NCI-H146 (cell line): ENCODE data around the gene SDK2.

ENCODE experiments used
- DNase-seq: peaks from one replicate; lab custom pipeline; 2025; lab: John Stamatoyannopoulos, UW

The SDK2 gene

DNA sequence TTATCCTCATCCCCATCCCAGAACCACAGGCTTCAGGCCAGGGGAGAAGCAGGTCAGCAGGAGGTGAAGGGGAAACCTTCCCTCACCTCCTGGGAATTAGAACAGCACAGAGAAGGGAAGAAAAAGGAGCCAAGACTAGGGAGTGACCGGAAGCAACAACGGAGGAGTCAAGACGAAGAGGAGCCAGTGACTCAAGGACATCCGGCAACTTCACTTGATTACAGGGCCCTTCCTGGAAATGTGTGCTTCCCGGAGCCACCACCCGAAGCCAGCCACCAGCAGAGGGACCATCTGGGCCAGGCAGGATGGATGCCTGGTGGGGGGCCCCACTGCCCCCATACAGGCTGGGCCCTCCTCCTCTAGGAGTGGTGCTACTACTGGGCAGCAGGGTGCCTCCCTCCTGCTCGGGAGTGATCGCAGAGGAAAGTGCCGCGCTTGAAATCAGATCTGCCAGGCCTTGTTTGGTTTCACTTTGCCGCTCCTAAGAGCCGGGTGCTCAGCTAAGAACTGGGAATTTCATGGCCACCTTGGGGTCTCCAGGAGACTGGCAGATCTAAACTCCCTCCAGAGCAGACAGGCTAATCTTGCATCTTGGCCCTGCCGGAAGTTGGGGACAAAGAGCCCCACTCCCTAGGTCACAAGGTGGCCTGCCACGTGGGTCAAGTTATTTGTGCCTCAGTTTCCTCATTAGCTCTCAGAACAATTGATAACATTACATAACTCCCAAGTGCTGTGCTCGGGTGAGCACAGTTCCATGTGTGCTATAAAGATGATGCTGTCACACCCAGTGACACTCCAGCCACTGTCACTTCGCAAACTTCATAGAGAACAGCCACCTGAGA, 339.1 kb downstream of the SDK2 start:
- peak; percentile 85 for DNase-seq

DNA sequence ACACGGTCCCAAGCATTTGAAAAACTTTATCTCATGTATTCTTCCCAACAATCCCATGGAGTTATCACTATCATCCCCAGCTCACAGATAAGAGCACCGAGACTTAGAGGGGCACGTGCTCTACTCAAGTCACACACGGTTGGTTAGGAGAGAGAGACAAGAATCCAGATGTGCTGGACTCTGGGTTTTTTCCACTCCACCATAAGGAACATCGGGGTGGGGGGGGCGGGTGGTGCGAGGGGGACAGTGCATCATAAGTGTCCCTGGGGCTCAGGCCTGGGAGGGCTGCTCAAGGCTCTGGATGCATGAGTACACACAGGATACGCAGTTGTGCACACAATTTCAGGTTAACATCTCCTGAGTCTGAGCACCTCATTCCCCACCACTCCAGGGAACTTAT, 339.8 kb downstream of the SDK2 start:
- DNase-seq = no peak

DNA sequence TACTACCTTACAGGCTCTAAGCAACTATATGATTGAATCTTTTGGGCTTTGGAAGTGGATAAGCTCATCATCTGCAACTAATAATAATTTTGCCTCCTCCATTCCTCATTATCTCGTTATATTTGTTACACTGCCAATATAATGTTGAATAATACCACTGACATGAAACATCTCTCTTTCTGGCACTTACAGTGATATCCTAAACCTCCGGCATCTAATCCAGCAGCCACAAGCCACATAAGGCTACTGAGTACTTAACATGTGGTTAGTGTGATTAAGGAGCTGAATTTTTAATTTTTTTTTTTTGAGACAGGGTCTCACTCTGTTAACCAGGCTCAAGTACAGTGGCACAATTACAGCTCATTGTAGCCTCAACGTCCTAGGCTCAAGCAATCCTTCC, 342.1 kb downstream of the SDK2 start:
- no peak for DNase-seq

DNA sequence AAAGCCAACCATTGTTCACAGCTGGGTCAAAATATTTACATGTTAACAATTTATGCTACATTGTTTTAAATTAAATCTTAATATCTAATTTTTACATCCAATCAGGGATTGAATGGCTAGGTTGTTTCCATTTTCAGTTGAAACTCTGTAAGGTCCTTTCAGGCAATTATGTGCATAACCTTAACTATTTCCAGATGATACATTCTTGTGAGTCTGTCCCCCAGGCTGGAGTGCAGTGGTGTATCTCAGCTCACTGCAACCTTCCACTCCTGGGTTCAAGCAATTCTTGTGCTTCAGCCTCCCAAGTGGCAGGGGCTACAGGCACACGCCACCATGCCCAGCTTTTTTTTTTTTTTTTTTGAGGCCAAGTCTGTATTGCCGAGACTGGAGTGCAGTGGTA, 342.9 kb downstream of the SDK2 start:
- no peak for DNase-seq

DNA sequence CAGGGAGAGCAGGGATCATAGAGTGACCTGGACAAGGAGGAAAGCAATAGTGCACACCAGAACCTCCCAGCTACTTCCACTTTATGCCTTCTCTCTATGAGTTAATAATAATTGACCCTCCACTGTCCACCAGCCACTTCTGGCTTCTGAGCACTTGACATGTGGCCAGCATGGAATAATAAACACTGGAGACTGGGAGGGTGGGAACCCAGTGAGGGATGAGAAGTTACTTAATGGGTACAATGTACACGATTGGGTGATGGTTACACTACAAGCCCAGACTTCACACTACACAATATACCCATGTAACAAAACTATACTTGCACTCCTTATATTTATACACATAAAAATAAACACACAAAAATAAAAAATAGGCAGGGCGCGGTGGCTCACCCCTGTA, 343.9 kb downstream of the SDK2 start:
- no peak for DNase-seq

DNA sequence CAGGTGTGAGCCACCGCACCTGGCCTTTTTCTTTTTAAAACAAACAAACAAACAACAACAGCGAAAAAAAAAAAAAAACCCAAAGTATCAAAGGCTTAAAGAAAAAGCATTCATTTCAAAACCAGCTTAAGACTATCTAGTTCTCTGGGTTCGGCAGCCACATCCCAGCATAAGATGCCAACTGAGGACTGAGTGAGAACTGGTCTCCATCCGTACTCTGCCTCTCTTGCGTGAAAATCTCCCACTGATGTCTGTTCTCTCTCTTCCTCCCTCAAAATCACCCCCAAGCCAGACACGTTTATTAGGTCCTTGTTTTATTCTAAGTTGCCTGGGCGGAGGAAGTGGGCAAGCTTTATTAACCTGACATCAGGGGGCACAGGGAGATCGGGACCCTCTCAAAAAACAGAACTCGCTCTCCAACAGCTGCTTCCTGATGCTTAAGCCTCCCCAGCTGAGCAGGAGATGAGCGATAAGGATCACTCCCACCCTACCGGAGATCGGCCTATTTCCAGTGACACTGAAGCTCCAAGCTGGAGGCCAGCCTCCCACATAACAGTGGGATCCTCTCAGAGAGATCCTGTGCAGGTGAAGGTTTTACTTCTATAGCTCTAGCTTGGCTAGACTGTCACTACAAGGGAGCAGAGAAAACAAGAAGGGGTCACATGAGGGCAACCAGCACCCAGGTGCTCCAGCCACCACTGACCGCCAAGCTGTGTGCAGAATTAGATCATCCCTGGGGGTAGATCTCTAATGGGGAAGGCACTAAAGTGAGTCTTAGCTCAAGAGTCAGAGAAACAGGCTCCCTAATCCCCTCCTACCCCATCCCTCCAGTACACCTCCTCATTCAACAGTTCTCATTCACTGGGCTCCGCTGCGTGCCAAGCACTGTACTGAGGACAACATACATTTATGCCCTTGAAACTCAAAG, 346.0 kb downstream of the SDK2 start:
- no peak for DNase-seq

DNA sequence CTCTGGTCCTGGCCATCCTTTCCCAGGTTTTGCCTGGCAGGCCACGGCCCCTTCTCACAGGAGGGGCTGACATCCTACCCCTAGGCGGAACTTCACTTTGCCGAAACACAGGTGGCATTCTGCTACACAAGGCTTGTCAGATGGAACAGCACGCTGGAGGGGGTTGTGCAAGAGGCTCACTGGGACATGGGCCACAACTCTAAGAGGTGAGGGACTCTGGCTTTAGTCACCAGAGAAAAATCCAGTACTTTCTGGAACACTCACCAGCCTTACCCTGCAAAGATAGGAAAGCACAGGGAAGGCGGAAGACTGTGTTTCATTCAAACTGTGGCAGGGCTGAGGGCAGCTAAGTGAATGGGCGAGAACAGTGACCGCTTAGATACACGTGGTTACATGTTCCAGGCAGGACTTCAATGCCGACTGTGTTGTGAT, 350.7 kb downstream of the SDK2 start:
- no peak for DNase-seq

DNA sequence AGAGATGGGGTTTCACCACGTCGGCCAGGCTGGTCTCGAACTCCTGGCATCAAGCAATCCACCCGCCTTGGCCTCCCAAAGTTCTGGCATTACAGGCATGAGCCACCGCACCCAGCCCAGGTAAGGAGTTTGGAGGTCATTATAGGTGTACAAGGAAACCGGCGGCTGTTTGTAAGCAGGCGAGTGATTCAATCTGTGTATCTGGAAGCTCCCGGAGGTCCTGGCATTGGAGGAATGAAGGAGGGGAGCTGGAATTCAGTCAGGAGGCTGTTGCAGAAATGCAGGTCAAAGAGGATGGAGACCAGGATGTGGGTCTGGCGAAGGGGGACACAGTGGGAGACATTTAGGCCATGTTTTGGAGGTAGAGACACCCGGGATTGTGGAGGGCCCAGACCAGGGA, 351.2 kb downstream of the SDK2 start:
- DNase-seq = no peak

DNA sequence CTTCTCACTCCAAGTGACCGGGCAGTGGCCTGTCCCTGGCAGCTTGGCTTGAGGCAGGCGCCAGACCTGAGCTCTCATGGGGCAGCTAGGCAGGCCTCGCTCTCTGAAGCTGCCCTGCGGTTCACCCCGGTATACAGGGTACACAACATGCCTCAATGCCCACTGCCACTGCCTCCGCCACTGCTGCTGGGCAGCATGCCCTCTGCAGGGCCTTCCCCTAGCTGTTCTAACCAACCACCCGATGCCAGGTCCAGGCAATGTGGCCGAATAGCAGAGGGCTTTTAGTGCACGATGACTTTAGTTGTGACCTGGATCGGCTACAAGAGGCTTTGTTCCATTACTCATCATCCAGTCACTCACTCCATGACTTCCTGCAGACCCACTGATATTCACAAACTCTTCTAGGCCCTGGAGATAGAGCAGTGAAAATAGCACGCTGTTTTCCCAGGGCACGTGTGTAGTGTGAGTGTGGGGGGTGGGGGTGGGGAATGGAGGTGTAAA, 352.2 kb downstream of the SDK2 start:
- no peak for DNase-seq

DNA sequence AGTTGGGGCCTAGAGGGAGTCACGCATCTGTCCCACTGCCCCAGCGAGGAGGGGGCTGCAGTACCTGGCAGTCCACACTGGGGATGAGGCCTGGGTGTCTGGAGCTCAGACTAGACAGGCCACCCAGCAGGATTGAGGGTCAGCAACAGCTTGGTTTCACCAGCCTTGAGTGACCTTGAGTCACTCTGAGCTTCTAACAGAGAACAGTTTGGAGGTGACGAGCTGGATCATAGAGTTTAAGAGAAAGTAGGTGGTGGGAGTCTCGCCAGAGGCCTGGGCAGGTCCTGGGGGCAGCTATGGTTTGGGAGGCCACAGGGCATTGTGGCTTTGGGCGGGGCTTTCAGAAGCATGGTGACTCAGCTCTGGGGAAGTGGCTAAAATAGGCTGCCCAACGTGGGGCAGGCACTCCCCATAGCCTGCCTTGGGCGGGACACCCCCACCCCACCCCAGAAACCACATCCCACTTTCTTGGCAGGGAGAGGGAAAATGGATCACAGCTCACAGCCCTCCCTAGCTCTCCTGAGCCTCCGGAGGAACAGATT, 352.9 kb downstream of the SDK2 start:
- DNase-seq = no peak

DNA sequence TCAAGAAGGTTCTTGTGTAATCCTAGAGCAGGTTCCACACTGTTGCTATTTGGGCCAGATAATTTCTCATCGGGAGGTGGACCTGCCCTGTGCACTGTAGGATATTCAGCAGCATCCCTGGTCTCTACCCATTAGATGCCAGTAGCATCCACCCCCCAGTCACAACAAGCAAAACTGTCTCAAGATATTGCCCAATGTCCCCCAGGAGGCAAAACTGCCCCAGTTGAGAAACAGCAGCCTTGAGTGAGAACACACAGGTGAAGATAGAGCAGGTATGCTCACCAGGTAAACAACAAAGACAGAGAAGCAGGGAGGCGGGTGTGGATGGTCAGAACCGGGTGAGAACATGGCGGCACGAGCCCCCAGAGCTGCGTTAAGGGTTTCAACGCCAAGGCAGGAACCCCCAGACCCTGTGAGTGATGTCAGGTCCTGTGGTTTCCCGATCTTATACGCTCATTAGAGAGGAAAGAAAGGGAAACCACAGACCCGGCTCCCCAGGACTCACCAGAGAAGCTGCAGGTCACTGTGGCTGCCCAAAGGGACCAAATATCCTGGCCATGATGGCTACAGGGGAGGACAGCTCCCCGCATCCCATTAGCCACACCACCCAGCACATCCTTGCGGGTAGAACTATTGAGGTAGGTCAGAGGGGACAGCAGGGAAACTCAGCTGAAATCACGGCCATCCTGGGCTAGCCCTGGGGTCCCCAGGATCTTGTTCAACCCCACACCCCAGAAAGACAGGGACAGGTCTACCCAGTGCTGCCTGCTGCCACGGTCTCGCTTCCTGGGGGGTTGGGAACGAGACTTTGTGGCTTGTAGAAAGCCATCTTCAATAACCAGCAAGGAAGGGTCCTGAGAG, 353.6 kb downstream of the SDK2 start:
- DNase-seq = no peak

DNA sequence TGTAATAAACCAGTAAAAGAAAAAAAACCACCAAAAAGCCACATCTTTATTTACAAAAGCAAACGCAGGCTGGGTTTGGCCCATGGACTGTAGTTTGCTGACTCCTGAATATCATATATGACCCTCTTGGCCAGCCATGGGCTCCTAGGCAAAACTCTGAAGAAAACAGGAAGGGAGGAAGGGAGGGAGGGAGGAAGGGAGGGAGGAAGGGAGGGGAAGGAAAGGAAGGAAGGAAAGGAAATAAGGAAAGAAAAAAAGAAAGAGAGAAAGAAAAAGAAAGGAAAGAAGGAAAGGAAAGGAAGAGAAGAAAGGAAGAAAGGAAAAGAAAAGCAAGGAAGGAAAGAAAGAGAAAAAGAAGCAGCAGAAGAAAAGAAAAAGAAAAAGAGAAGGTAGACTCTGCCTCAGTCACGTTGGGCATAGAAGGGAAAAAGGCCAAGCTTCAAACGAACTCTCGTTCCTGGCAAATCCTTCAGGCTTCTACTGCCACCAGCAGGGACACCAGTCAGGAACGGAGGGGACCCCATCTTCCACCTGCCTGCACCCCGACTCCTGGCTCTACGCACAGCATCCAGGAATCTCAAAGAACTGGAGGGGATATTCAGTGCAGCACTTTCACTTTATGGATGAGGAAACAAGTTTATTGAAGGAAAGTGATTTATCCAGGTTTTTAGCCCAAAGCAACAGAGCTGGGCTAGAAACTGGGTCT, 354.5 kb downstream of the SDK2 start:
- DNase-seq = no peak

DNA sequence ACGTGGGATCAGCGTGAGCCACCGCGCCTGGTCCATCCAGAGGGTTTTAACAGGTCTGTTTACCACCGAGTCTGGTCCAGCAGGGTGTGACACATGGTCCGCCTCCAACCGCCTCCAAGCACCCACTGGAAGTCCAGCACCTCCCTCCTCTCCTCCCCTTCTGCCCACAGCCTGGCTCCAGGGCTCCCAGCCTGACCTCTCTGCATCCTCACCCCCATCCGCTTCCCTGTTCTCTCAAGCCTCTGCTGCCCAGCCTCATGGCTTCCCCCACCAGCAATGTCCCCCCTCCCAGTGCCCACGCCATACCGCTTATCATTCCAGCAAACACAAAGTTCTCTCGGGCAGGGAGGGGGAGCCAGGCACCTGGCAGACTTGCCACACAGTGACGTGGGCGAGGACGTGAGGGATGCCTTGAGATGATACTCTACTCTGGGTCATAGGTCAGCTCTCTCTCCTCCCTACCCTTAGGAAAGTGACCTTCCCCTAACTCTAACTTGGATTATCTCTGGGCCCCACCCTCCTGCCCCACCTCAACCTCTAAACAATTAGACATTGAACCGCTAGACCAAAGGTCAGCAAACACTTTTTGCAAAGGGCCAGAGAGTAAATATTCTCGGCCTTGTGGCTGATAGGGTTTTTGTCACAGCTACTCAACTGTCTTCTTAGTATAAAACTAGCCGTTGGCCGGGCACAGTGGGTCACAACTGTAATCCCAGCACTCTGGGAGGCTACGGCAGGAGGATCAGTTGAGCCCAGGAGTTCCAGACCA, 355.5 kb downstream of the SDK2 start:
- DNase-seq = no peak

DNA sequence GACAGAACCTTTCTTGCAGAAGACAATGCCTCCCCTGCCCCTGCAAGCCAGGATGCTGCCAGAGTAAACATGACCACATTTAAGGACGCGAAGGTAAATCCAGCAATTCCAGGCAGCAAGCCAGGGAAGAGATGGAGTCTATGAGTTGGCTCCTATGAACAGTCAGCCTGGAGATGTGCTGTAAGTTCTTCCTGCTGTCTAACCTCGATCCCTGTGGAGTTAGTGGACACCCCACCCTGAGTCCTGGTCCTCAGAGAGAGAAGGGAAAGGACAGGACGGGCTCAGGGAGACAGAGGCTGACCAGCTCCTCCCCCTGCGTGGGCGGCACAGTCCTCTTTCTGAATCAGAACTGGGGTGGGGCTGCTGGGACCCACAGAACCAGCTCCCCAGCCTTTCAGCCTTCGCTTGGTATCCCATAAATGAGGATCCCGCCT, 357.4 kb downstream of the SDK2 start:
- DNase-seq = no peak

DNA sequence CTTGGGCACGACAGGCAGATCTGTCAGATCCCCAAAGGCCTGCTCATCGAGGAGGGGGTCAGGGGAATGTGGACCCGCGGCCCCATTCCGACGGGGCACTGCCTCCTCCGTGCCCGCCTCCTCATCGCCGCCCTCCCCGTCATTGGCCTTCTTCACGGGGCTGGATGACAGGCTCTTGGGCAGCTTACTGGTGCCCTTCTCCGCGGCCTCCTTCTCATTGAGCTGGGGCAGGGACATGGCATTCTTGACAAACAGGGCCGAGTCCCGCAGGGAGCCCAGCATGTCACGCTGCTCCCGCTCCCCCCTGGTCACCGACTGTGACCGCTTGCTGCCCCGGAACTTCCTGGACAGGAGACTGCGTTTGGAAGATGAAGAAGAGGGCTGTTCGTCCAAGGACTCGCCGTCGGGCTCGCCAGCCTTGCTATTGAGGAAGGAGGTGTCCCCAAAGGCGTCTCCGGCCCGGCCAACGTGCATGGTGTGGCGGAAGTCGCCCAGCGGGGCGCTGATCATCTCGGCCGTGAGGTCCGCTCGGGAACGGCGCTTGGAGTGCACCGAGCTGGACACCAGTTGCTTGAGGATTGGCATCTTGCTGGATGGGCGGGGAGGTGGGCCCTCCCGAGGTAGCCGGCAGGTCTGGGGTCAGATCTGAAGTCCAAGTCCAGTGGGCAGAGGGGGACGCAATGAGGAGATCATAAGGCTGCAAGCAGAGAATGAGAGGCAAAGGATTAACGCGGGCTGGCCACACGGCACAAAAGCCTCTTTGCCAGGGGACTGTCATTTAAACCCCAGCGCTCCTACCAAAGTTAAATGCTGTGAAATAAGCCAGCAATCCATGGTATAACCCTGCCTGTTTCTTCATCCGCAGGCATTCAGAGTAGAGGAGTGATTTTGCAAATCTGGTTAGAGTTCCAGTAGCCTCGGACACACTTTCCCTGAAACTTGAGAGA, 358.1 kb downstream of the SDK2 start:
- DNase-seq = no peak

DNA sequence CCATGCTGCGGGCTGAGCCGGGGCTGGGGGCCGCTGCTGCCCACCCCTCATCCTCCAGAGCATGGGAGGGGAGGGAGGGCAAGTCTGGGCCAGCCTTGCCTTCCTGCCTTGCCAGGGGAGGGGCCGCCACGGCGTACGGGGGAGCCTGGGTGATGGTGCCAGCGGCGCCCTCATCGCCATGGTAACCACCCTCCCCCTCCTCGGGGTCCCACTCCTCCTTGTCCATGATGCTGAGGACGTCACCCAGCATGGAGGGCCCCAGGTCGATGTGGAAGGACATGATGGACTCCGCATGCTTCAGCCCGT, 358.7 kb downstream of the SDK2 start:
- no peak for DNase-seq

DNA sequence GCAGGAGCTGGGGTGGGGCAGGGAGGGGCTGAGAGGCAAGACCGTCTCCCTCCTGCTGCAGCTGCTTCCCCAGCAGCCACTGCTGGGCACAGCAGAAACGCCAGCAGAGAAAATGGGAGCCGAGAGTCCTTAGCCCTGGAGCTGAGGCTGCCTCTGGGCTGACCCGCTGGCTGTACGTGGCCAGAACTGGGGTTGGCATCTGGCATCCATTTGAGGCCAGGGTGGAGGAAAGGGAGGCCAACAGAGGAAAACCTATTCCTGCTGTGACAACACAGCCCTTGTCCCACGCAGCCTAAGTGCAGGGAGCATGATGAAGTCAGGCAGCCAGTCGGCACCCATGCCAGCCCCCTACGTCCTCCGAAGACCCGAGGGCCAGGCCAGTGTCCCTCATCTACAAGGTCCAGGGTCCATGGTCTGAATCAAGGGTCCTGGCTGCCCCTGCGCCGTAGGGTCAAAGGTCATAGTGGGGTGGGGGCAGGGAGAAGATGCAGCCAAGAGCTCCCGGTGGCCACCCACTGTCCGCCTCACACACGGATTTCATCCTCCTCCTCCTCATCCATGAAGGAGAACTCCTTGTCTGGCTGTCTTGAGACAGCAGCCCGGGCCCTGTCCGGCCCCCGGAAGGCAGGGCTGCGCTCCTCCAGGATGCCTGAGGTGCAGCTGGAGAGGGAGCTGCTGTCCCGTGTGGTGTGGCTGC, 359.2 kb downstream of the SDK2 start:
- no peak for DNase-seq
